Activated CD8-positive, alpha-beta memory T cell treated with anti-CD3 and anti-CD28 coated beads for 4 hours (primary cell): ENCODE measurements around the gene SMG9.

Source experiments
- DNase-seq, 2 donors: peaks; one replicate each; pipeline ENCODE4 v3.0.0-alpha.2; 2020; ENCODE audit warnings: low read depth in 2 of 2

The SMG9 gene, protein sequence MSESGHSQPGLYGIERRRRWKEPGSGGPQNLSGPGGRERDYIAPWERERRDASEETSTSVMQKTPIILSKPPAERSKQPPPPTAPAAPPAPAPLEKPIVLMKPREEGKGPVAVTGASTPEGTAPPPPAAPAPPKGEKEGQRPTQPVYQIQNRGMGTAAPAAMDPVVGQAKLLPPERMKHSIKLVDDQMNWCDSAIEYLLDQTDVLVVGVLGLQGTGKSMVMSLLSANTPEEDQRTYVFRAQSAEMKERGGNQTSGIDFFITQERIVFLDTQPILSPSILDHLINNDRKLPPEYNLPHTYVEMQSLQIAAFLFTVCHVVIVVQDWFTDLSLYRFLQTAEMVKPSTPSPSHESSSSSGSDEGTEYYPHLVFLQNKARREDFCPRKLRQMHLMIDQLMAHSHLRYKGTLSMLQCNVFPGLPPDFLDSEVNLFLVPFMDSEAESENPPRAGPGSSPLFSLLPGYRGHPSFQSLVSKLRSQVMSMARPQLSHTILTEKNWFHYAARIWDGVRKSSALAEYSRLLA

DNA sequence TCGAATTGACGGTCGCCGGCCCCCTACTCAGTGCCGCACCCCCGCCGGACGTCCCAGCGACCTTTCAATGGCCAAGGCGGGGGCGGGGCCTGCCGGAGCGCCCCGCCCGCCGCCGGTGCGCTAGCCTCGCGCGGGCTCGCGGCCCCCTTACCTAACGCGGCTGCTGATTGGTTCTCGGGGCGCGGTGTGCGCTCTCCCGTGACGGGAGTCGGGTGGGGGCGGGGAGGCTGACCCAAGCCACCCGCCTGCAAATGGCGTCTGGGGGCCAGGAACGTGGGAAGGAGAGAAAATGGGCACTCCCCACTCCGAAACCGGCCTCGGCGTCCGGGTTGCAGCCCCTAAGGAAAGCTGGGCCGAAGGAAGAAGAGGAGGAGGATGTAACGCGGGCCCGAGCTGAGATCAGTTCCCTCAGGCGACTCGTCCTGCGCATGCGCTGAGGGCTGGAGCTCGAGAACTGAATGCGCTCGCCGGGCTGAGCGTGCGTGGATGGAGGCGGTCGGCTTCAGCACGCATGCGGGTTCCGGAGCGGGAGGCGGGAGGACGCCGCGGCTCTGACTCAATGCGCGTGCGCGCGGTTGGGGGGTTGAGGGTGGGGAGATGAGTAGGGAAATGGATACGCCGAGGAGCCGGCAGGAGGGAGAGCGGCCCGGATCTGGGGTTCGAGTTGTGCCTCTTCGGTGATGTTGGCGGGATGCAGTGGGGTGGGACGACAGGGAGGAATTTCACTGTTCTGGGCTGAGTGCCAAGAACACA is at the start of gene SMG9:
Gene SMG9, minus strand, starts transcription at position 460 of the 753 bp plus-strand sequence. CDS start 4,221 bp downstream, outside the sequence.
- DNase-seq = peak; percentile 96 to 97

DNA sequence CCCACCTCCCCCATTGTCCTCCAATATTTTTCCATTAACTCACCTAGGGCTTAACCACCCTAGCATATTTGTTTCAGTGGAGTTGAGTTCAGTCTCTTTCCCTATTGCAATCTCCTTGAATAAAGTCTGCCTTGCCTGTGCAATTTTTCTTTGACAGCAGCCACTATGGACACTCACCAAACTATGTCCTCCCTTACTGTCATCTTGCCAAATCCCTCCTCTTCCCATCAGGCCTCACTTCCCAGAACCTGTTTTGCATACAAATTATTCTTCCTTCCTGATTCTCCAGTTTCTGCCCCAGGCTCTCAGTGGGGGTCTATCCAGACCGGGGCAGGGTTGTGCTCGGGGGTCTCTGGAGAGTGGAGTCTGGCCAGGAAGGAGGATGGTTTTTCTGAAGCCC is 49.7 kb upstream of the SMG9 start:
- DNase-seq = no peak

DNA sequence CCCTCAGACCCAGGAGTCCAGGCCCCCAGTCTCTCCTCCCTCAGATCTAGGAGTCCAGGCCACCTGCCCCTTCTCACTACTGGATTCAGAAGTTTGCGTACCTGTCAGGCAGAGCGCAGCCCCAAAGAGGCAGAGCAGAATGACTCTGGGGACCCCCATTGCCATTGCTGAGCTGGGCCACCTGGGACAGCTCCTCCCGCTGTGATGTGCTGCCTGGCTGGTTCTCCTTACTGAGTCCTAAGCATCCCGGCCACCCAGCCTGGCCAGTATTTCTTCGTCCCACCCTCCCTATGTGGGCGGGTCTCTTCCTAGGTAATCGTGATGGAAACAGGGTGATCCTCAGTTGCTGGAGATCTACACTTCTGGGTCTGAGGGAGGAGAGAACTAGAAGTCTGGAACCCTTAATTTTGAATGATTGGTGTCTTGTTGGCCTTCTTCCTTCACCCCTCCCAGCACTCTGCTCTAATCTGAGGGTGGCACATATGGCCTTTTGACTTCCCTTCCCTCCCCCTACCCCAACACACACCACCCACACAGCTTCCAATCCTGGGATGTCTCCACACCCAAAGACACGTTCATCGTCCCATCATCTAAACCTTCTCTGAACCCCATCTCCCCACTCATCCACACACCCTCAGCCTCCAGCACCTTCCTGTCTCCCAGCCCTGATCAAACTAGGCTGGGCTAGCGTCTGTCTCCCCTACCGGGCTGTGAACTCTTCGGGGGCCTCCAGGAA is 47.6 kb upstream of the SMG9 start, which contains the start of gene LYPD5:
Gene LYPD5, minus strand, starts transcription at position 232 of the 736 bp plus-strand sequence. Its CDS starts 67 bp downstream, at position 165.
- no peak for DNase-seq

DNA sequence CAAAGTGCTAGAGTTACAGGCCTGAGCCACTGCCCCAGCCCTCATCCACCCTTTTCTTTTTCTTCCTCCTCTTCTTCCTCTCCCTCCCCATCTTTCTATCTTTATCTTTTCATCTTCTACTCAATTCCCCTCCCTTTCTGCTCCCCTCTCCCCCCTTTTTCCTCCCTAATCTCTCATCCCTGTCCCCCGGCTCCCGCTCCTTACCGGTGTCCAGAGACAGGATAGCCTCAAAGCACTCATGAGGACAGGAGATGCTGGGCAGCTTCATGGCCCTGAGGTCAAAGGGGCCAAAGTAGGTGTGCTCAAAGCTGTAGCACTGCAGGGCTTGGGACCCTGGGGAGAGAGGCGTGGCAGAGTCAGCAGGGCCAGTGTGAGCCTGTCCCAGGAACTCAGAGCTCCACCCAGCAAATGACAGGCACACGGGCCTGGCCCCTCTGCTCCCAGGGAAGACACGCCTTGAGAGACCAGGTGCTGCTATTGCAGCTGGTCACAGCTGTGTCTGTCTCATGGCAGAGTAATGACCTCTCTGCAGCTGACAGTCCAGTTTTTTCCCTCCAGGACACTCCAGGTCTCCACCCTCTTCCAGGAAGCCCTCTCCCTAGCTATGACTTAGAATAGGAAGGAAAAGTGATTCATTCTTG is 44.9 kb upstream of the SMG9 start:
- no peak for DNase-seq

DNA sequence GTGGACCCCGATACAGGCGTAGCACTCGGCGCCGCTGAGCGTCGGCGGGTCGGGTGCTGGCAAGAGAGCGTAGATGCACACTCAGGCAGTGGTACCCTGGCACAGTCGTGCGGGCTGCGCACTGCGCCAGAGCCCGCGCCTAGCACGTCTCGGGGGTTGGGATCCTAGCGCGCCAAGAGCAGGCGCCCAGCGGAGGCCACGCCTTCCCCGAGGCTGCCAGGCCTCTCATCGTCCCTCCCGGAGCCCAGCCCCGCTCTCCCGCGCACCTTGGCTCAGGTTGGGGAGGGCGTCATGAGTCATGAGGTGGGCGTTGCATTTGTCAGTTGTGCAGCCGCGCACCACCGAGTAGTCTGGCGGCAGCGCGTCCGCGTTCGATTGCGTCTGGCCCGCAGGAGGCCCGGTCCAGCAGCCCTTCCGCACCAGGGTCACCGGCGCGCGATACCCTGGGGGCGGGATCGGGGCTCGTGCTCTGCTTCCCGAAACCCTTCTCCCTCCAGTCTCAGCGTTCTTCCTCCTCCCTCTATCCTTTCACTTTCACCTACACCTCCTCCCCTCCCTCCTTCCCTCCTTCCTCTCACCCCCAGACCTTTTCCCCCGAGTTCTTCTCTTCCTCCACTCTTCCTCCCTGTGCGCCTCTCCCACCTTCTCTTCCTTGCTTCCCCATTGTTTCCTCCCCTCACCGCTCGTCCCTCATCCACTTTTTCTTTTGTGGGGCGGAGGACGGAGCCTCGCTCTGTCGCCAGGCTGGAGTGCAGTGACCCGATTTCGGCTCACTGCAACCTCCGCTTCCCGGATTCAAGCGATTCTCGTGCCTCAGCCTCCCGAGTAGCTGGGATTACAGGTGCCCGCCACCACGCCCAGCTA is 44.0 kb upstream of the SMG9 start:
- DNase-seq = peak; percentile 52 to 72

DNA sequence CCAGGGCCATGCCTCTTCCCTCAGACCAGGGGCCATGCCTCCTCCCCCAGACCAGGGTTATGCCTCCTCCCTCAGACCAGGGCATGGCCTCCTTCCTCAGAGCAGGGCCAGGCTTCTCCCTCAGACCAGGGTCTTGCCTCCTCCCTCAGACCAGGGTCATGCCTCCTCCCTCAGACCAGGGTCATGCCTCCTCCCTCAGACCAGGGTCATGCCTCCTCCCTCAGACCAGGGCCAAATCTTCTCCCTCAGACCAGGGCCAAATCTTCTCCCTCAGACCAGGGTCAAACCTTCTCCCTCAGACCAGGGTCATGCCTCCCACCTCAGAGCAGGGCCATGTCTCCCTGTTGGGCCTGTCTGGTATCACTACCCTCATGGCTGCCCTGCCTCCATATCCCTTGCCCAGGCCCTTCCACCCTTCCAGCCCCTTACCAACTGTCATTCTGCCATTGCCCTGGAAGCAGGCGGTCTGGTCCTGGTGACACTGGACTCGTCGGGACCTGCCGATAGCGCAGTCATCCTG is 43.3 kb upstream of the SMG9 start:
- DNase-seq = no peak

DNA sequence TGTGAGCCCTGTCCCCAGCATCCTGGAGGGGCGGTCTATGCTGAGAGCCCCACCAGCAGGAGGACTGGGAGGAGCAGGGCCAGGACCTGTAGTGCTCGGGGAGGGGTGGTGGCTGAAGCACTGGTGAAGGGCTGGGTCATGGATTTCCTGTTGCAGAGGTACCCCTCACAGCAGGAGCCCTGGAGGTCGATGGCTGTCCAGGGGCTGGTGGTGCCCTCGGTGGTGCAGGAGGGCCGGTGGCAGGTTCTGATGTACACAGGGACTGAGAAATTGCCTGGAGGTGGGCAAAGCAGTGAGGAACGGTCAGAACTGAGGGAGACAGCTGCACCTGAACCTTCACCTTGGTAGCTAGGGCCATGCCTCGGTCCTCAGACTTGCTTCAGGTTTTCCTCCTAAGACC is 42.8 kb upstream of the SMG9 start:
- no peak for DNase-seq

DNA sequence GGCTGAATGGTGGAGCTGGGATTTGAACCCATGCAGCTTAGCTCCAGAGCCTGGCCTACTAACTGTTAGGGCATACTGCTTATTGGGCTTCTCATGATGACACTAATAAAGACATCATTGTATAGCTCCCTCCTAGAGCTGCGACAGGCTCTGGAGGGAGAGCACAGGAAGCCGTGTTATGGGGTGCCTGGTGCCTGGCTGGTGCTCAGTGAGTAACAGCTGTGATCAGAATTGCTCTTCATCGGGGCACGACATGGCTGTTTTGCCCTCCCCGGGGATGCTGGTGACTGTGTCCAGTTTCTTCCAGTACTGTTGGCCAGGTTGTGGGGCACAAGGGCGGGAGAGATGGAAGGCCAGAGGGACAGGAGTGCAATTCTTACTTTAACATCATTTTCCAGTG is 42.4 kb upstream of the SMG9 start:
- no peak for DNase-seq

DNA sequence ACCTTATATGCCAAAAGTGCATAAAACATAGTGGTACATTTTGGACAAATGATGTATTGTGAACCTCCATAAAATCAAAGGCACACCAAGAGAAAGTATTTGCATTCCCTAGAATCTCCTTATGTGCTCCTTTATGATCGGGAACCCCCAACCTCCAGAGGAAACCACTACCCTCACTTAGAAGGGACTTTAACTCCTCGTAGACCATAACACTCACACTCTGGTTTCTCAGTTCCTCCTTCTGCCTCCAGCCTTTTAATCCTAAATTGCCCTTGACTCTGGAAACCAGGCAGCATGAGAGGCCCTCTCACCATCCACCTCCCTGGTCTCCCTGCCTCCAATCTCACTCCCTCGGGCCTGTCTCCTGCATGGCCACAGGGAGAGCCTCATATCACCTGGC is 35.8 kb upstream of the SMG9 start:
- DNase-seq = no peak

- no peak for DNase-seq
These were observed 34.3 kb upstream of the SMG9 start for GRCh38 chr19:43789029-43789428.

DNA sequence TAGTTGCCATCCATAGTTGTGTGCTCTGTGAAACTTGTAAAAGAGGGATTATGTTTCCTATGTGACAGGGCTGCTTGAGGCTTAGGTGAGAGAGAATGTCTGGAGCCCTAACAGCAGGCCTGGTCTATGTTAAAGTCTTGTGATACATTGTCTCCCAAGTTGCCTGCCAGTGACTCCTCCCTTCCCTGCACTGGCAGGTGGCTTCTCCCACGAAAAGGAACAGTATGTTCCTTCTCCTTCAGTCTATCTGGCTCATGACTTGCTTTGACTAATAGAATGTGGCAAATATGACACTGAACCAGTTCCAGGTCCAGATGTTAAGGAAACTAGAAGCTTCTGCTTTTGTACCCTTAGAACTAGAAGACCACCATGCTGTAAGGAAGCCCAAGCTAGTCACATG is 31.9 kb upstream of the SMG9 start:
- DNase-seq = no peak

- DNase-seq = peak in 1 of 2 donors; percentile 17
These were observed 30.4 kb upstream of the SMG9 start for GRCh38 chr19:43784981-43785808.

DNA sequence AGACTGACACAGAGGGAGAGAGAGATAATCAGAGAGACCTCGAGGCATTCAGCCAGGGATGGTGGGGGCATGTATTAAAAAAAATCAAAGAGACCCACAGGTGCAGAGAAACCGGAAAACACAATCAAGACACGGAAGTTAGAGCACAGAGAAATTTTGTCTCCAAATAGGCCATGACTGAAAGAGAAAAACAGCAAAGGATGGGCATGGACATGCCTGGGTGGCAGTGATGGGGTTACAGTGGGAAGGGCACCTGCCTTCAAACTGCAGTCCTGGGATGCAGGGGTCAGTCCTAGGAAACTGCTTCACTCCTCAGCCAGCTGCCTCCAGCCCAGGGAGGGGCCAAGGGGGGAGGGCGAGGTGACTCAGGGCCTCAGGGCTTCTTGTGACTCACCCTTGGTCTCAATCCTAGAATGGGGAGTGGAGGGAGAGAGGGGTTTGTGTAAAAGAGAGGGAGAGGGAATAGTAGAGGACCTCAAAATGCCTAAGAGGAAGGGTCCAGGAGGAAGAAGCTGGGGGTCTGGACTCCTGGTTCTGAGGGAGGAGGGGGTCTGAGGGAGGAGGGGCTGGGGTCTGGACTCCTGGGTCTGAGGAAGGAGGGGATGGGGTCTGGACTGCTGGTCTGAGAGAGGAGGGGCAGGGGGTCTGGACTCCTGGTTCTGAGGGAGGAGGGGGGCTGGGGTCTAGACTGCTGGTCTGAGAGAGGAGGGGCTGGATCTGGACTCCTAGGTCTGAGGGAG is 29.6 kb upstream of the SMG9 start:
- DNase-seq = peak; percentile 24 to 33

DNA sequence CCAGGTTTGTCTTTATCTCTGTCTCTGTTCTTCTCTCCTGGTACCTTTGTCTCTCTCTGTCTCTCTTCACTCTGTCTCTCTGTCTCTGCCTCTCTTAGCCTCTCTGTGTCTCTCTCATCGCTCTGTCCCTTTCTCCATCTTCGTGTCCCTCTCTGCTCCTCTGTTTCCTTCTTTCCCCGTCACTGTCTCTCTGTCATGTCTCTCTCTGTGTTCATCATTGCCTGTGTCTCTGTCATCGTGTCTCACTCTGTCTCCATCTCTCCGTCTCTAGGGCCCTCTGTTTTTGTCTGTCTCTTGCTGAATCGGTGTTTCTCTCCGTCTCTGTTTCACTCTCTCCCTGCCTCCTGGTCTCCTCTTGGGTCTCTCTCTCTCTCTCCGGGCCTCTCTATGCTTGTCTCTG is 28.9 kb upstream of the SMG9 start:
- no peak for DNase-seq

GRCh38 chr19:43782689-43783231 is 28.0 kb upstream of the SMG9 start:
- DNase-seq = no peak

DNA sequence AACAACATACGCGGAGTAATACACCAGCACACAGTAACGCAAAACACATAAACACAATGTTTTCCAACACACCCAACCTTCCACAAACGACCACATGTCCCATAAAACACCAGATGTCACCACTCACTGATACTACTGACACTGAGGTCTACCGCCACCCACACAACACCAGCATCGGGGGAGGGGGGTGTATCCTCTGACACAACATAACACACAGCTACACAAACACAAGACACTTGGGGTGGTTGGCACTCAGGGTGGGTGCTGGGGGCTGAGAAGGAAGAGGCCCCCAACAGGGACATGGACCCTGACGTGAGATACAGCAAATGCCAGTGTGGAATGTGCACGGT is 27.5 kb upstream of the SMG9 start:
- DNase-seq = no peak

GRCh38 chr19:43781630-43782310 is 27.0 kb upstream of the SMG9 start:
- DNase-seq = no peak
